GM10266 (cell line): ENCODE data around the gene CSTF3.

Experiments
- DNase-seq: peaks from one replicate; pipeline ENCODE4 v3.0.0; 2012; ENCODE audit errors: extremely low spot score
- CTCF ChIP-seq: IDR thresholded peaks from 2 replicates; pipeline ENCODE4 v1.5.1; 2012; ENCODE audit warnings: mild to moderate bottlenecking, low read depth; ENCODE audit not compliant: control insufficient read depth, insufficient read depth; ENCODE audit errors: missing control alignments

The CSTF3 gene

GRCh38 chr11:33083918-33084317 lies 77.4 kb downstream of the CSTF3 start:
- no peak for TF ChIP-seq CTCF
- no peak for DNase-seq

GRCh38 chr11:33072465-33072864 lies 88.8 kb downstream of the CSTF3 start:
- TF ChIP-seq CTCF: no peak
- DNase-seq: no peak

GRCh38 chr11:33068611-33069340 lies 92.5 kb downstream of the CSTF3 start:
- TF ChIP-seq CTCF: no peak
- no peak for DNase-seq

GRCh38 chr11:33067294-33067693 lies 94.0 kb downstream of the CSTF3 start:
- no peak for DNase-seq
- TF ChIP-seq CTCF: no peak

GRCh38 chr11:33065445-33066178 lies 95.7 kb downstream of the CSTF3 start:
- peak; percentile 91 for TF ChIP-seq CTCF
- peak; percentile 62 for DNase-seq

GRCh38 chr11:33064866-33065265 lies 96.4 kb downstream of the CSTF3 start:
- no peak for TF ChIP-seq CTCF
- no peak for DNase-seq

GRCh38 chr11:33064033-33064825 lies 97.1 kb downstream of the CSTF3 start:
- no peak for TF ChIP-seq CTCF
- no peak for DNase-seq
